ENCODE results near the gene ADGRB3. TPM values are rescaled to one million over a fixed set of nuclear protein-coding genes. Genes with fewer than 3 reads are reported as not detected.
A peak's percentile ranks its signal among the peaks of the same experiment; 100 is the strongest.

The ADGRB3 gene
- total and polyA plus RNA-seq, 10 of the 15 experiments (the other 5 are each of a cell fraction or from before 2014, with no cell fraction given) = 0.03 to 0.06 TPM; not detected in 8

GRCh38 chr6:69232911-69233448 lies 597.9 kb downstream of the ADGRB3 start (continued):
- TF ChIP-seq ETV6 (conservative IDR thresholded peaks at IDR 0.05 in 1 of 2, IDR thresholded peaks at IDR 0.05 in 1 of 2; ENCODE audit: borderline replicate concordance in 1 of 2, low read depth in 1 of 2) (no peak), CBX3 (IDR thresholded peaks at IDR 0.05; ENCODE audit: borderline replicate concordance, low read depth) (no peak), SREBF2 (IDR thresholded peaks at IDR 0.05; ENCODE audit: low read length) (no peak), POU2F2 (IDR thresholded peaks at IDR 0.05; ENCODE audit: borderline replicate concordance, low read depth, low read length) (no peak), NRF1 (conservative IDR thresholded peaks at IDR 0.05; ENCODE audit: low read depth, low read length) (no peak), NR2C2 (IDR thresholded peaks at IDR 0.05; ENCODE audit: borderline replicate concordance, control insufficient read depth, insufficient read length, low read depth) (no peak), GABPA (IDR thresholded peaks at IDR 0.05; ENCODE audit: low read depth) (no peak), SREBF1 (IDR thresholded peaks at IDR 0.05; ENCODE audit: low read length) (peak; percentile 80), RCOR1 (conservative IDR thresholded peaks at IDR 0.05; ENCODE audit: low read depth, low read length) (peak; percentile 96), CHD2 (IDR thresholded peaks at IDR 0.05; ENCODE audit: borderline replicate concordance, low read depth, low read length) (no peak), TCF12 (IDR thresholded peaks at IDR 0.05; ENCODE audit: low read depth, low read length) (no peak), PAX5 (IDR thresholded peaks at IDR 0.05; ENCODE audit: borderline replicate concordance, low read depth, low read length) (no peak), RAD51 (IDR thresholded peaks at IDR 0.05) (no peak), HCFC1 (IDR thresholded peaks at IDR 0.05; ENCODE audit: low read length) (no peak), BCL11A (IDR thresholded peaks at IDR 0.05; ENCODE audit: low read depth, low read length) (no peak), CUX1 (IDR thresholded peaks at IDR 0.05; ENCODE audit: insufficient replicate concordance, low read depth, low read length) (no peak), JUNB (IDR thresholded peaks at IDR 0.05) (no peak), TCF7 (IDR thresholded peaks at IDR 0.05; ENCODE audit: borderline replicate concordance) (no peak), CHD1 (IDR thresholded peaks at IDR 0.05; ENCODE audit: low read depth, low read length) (no peak)
- TF ChIP-seq, protein P1, sequence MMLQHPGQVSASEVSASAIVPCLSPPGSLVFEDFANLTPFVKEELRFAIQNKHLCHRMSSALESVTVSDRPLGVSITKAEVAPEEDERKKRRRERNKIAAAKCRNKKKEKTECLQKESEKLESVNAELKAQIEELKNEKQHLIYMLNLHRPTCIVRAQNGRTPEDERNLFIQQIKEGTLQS (IDR thresholded peaks at IDR 0.05; ENCODE audit: borderline replicate concordance, extremely low read depth, low read depth, low read length) = no peak
- TF ChIP-seq, protein P2, sequence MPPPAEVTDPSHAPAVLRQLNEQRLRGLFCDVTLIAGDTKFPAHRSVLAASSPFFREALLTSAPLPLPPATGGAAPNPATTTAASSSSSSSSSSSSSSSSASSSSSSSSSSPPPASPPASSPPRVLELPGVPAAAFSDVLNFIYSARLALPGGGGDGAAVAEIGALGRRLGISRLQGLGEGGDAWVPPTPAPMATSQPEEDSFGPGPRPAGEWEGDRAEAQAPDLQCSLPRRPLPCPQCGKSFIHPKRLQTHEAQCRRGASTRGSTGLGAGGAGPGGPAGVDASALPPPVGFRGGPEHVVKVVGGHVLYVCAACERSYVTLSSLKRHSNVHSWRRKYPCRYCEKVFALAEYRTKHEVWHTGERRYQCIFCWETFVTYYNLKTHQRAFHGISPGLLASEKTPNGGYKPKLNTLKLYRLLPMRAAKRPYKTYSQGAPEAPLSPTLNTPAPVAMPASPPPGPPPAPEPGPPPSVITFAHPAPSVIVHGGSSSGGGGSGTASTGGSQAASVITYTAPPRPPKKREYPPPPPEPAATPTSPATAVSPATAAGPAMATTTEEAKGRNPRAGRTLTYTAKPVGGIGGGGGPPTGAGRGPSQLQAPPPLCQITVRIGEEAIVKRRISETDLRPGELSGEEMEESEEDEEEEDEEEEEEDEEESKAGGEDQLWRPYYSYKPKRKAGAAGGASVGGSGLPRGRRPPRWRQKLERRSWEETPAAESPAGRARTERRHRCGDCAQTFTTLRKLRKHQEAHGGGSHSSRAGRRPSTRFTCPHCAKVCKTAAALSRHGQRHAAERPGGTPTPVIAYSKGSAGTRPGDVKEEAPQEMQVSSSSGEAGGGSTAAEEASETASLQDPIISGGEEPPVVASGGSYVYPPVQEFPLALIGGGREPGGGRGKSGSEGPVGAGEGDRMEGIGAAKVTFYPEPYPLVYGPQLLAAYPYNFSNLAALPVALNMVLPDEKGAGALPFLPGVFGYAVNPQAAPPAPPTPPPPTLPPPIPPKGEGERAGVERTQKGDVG (CRISPR knock-in tag; IDR thresholded peaks at IDR 0.05) = no peak
